ENCODE data around the gene H1-8.
"Not testable (repeated sequence)": the region's sequence is repeated elsewhere in the genome, so short reads cannot be mapped to it uniquely, and the experiment has no call there.

H1-8 gene

DNA sequence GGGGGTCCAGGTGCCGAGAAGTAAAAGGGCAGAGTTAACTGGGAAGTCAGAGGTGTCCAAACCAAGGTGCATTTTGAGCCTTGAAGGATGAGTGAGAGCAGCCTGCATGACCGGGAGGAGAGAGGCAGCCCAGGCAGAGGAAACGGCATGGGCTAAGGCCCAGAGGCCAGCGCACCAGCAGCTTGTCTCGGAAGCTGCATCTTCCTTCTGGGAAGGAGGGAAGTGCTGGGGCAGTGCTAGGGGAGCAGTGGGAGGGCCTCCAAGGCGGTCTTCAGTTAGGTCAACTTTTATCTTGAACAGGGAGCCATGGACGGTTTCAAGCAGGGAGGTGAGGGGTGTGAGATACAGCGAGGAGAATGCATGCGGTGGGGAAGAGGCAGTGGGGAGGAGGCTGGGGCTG lies 1.0 kb downstream of the H1-8 start:
- no peaks in the 10 kb centered on the region for H3K9me3 ChIP-seq (ENCODE audit: control insufficient read depth, low read length)
- H3K4me3 ChIP-seq (ENCODE audit: insufficient read depth, low read depth, low read length, poor library complexity, severe bottlenecking), result no peak overlapping the region
- H3K27me3 ChIP-seq (replicated peaks; ENCODE audit: control insufficient read depth, insufficient read depth, low read length, poor library complexity, severe bottlenecking), result no peaks in the 10 kb centered on the region
- no peaks in the 10 kb centered on the region for H3K36me3 ChIP-seq (ENCODE audit: control insufficient read depth, insufficient read depth, low read length)
- no peak for DNase-seq
- H3K4me1 ChIP-seq (ENCODE audit: control insufficient read depth, insufficient read depth, low read length, poor library complexity, severe bottlenecking), result no peaks in the 10 kb centered on the region
- no peak overlapping the region for H3K27ac ChIP-seq (ENCODE audit: insufficient read depth, low read length, poor library complexity, severe bottlenecking)

GRCh38 chr3:129545951-129546350 lies 3.0 kb downstream of the H1-8 start:
- not testable (repeated sequence) for H3K9me3 ChIP-seq (ENCODE audit: control insufficient read depth, low read length); H3K27ac ChIP-seq (ENCODE audit: insufficient read depth, low read length, poor library complexity, severe bottlenecking); H3K4me1 ChIP-seq (ENCODE audit: control insufficient read depth, insufficient read depth, low read length, poor library complexity, severe bottlenecking); H3K36me3 ChIP-seq (ENCODE audit: control insufficient read depth, insufficient read depth, low read length); H3K27me3 ChIP-seq (replicated peaks; ENCODE audit: control insufficient read depth, insufficient read depth, low read length, poor library complexity, severe bottlenecking); DNase-seq; H3K4me3 ChIP-seq (ENCODE audit: insufficient read depth, low read depth, low read length, poor library complexity, severe bottlenecking)

DNA sequence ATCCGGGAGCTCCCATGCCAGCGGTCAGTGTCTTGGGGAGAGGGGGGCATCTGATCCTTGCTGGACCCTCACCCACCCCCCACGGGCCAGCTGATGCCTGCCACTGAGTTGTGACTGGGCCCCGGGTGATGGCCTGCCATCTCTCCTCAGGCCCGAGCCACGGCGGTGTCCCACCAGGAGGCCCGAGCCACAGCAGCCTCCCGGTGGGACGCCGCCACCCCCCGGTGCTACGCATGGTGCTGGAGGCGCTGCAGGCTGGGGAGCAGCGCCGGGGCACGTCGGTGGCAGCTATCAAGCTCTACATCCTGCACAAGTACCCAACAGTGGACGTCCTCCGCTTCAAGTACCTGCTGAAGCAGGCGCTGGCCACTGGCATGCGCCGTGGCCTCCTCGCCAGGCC lies 4.3 kb downstream of the H1-8 start:
- H3K4me1 ChIP-seq (ENCODE audit: control insufficient read depth, insufficient read depth, low read length, poor library complexity, severe bottlenecking), result no peaks in the 10 kb centered on the region
- no peaks in the 10 kb centered on the region for H3K9me3 ChIP-seq (ENCODE audit: control insufficient read depth, low read length)
- no peaks in the 10 kb centered on the region for H3K27me3 ChIP-seq (replicated peaks; ENCODE audit: control insufficient read depth, insufficient read depth, low read length, poor library complexity, severe bottlenecking)
- DNase-seq, result no peak
- H3K36me3 ChIP-seq (ENCODE audit: control insufficient read depth, insufficient read depth, low read length), result no peaks in the 10 kb centered on the region
- no peak overlapping the region for H3K27ac ChIP-seq (ENCODE audit: insufficient read depth, low read length, poor library complexity, severe bottlenecking)
- H3K4me3 ChIP-seq (ENCODE audit: insufficient read depth, low read depth, low read length, poor library complexity, severe bottlenecking), result no peak overlapping the region

GRCh38 chr3:129548104-129548965 lies 5.4 kb downstream of the H1-8 start:
- no peaks in the 10 kb centered on the region for H3K27me3 ChIP-seq (replicated peaks; ENCODE audit: control insufficient read depth, insufficient read depth, low read length, poor library complexity, severe bottlenecking)
- H3K4me1 ChIP-seq (ENCODE audit: control insufficient read depth, insufficient read depth, low read length, poor library complexity, severe bottlenecking), result no peaks in the 10 kb centered on the region
- no peak for DNase-seq
- no peaks in the 10 kb centered on the region for H3K9me3 ChIP-seq (ENCODE audit: control insufficient read depth, low read length)
- no peaks in the 10 kb centered on the region for H3K36me3 ChIP-seq (ENCODE audit: control insufficient read depth, insufficient read depth, low read length)
- no peak overlapping the region for H3K4me3 ChIP-seq (ENCODE audit: insufficient read depth, low read depth, low read length, poor library complexity, severe bottlenecking)
- no peak overlapping the region for H3K27ac ChIP-seq (ENCODE audit: insufficient read depth, low read length, poor library complexity, severe bottlenecking)

DNA sequence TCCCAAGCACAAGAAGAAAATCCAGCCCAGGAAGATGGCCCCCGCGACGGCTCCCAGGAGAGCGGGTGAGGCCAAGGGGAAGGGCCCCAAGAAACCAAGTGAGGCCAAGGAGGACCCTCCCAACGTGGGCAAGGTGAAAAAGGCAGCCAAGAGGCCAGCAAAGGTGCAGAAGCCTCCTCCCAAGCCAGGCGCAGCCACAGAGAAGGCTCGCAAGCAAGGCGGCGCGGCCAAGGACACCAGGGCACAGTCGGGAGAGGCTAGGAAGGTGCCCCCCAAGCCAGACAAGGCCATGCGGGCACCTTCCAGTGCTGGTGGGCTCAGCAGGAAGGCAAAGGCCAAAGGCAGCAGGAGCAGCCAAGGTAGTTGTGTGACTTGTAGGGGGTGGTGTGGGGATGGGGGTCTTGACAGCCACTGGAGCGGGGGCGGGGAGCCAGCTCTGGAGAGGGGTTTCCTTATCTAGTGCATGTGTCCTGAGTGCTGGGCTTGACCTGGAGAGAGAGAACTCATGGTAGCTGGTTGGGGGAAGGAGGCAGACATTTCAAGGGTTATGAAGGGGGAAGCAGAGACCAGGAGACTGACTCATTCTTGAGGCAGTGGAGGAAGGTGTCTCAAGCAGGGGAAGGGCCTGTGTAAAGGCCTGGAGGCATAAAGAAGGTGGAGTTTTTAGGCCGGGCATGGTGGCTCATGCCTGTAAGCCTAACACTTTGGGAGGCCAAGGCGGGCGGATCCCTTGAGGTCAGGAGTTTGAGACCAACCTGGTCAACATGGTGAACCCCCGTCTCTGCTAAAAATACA lies 6.2 kb downstream of the H1-8 start:
- Histone ChIP-seq H3K4me1 (ENCODE audit: control insufficient read depth, insufficient read depth, low read length, poor library complexity, severe bottlenecking) (no peaks in the 10 kb centered on the region), H3K4me3 (ENCODE audit: insufficient read depth, low read depth, low read length, poor library complexity, severe bottlenecking) (no peak overlapping the region), H3K27me3 (replicated peaks; ENCODE audit: control insufficient read depth, insufficient read depth, low read length, poor library complexity, severe bottlenecking) (no peaks in the 10 kb centered on the region), H3K9me3 (ENCODE audit: control insufficient read depth, low read length) (no peaks in the 10 kb centered on the region), H3K27ac (ENCODE audit: insufficient read depth, low read length, poor library complexity, severe bottlenecking) (no peak overlapping the region), H3K36me3 (ENCODE audit: control insufficient read depth, insufficient read depth, low read length) (no peaks in the 10 kb centered on the region)
- DNase-seq, result no peak

- H3K27ac ChIP-seq (ENCODE audit: insufficient read depth, low read length, poor library complexity, severe bottlenecking), result no peak overlapping the region
- no peaks in the 10 kb centered on the region for H3K9me3 ChIP-seq (ENCODE audit: control insufficient read depth, low read length)
- no peaks in the 10 kb centered on the region for H3K27me3 ChIP-seq (replicated peaks; ENCODE audit: control insufficient read depth, insufficient read depth, low read length, poor library complexity, severe bottlenecking)
- no peak overlapping the region for H3K4me3 ChIP-seq (ENCODE audit: insufficient read depth, low read depth, low read length, poor library complexity, severe bottlenecking)
- no peaks in the 10 kb centered on the region for H3K4me1 ChIP-seq (ENCODE audit: control insufficient read depth, insufficient read depth, low read length, poor library complexity, severe bottlenecking)
- DNase-seq, result no peak
- no peaks in the 10 kb centered on the region for H3K36me3 ChIP-seq (ENCODE audit: control insufficient read depth, insufficient read depth, low read length)
These were observed 6.8 kb downstream of the H1-8 start for GRCh38 chr3:129549805-129550204.

DNA sequence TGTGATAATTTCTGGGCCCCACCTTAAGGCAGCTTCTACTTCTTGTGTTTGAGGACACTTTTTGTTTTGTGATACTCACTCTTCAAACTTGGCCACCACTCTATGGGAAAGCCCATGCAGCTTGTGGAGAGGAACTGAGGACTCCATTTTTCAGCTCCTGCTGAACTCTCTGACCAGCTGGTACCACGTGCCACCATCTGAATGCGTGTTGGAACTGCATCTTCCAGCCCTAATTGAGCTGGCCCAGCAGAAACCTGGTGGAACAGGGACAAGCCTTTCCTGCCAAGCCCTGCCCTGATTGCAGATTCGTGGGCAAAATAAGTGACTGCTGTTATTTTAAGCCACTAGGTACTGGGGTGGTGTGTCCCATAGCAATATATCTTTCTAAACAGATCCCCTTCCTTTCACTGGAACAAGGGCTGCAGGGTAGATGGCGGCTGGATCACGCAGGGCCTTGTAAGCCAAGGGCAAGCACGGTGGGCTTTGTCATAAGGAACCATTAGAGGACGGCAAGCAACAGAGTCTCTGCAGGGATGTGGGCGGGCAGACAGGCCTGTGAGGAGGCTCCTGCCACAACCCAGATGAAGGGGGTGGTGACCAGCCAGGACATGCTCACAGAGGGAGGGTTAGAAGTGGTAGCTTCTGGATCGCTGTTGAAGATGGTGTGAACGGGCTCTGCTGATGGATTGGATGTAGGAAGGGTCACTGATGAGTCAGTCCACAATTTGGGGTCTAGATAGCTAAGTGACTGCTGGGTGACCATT lies 9.5 kb downstream of the H1-8 start:
- Histone ChIP-seq H3K36me3 (ENCODE audit: control insufficient read depth, insufficient read depth, low read length) (no peaks in the 10 kb centered on the region), H3K9me3 (ENCODE audit: control insufficient read depth, low read length) (no peaks in the 10 kb centered on the region), H3K4me3 (ENCODE audit: insufficient read depth, low read depth, low read length, poor library complexity, severe bottlenecking) (no peak overlapping the region), H3K4me1 (ENCODE audit: control insufficient read depth, insufficient read depth, low read length, poor library complexity, severe bottlenecking) (no peaks in the 10 kb centered on the region), H3K27ac (ENCODE audit: insufficient read depth, low read length, poor library complexity, severe bottlenecking) (no peak overlapping the region), H3K27me3 (replicated peaks; ENCODE audit: control insufficient read depth, insufficient read depth, low read length, poor library complexity, severe bottlenecking) (no peaks in the 10 kb centered on the region)
- DNase-seq, result no peak

DNA sequence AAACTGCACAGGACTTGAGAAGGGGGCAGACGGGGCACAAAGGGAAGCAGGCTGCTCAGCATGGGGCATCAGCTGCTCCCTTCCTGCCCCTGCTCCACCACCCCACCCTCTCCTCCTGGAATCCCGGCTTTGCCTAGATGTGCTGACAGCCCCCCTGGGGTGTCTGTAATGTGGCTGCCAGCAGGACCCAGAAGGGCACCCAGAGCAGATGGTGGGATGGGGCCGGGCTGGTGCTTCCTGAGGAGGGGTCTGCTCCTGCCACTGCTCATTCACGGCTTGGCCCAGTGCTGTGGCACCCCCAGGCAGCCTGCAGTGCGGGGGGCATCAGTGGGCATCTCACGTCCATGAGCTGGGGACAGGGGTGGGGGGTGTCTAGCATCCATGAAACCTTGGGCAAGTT lies 10.2 kb downstream of the H1-8 start:
- DNase-seq, result no peak
- Histone ChIP-seq H3K4me3 (ENCODE audit: insufficient read depth, low read depth, low read length, poor library complexity, severe bottlenecking) (no peak overlapping the region), H3K9me3 (ENCODE audit: control insufficient read depth, low read length) (no peaks in the 10 kb centered on the region), H3K4me1 (ENCODE audit: control insufficient read depth, insufficient read depth, low read length, poor library complexity, severe bottlenecking) (no peaks in the 10 kb centered on the region), H3K36me3 (ENCODE audit: control insufficient read depth, insufficient read depth, low read length) (no peaks in the 10 kb centered on the region), H3K27ac (ENCODE audit: insufficient read depth, low read length, poor library complexity, severe bottlenecking) (no peak overlapping the region), H3K27me3 (replicated peaks; ENCODE audit: control insufficient read depth, insufficient read depth, low read length, poor library complexity, severe bottlenecking) (no peaks in the 10 kb centered on the region)

GRCh38 chr3:129553719-129554118 lies 10.7 kb downstream of the H1-8 start:
- Histone ChIP-seq H3K9me3 (ENCODE audit: control insufficient read depth, low read length) (no peaks in the 10 kb centered on the region), H3K4me3 (ENCODE audit: insufficient read depth, low read depth, low read length, poor library complexity, severe bottlenecking) (no peak overlapping the region), H3K27me3 (replicated peaks; ENCODE audit: control insufficient read depth, insufficient read depth, low read length, poor library complexity, severe bottlenecking) (no peaks in the 10 kb centered on the region), H3K36me3 (ENCODE audit: control insufficient read depth, insufficient read depth, low read length) (no peaks in the 10 kb centered on the region), H3K27ac (ENCODE audit: insufficient read depth, low read length, poor library complexity, severe bottlenecking) (no peak overlapping the region), H3K4me1 (ENCODE audit: control insufficient read depth, insufficient read depth, low read length, poor library complexity, severe bottlenecking) (no peaks in the 10 kb centered on the region)
- DNase-seq, result no peak

Data from effector memory CD4-positive, alpha-beta T cell (primary cell).